ENCODE results near the gene SCG5.
"Not testable (repeated sequence)": the region's sequence is repeated elsewhere in the genome, so short reads cannot be mapped to it uniquely, and the experiment has no call there.

Gene SCG5

GRCh38 chr15:32641517-32642059, at the start of gene SCG5:
Gene SCG5 (plus strand): TSS chr15:32641710. CDS start chr15:32643593, 1,883 bp downstream.
- no peak for DNase-seq (ENCODE audit: low read depth)

DNA sequence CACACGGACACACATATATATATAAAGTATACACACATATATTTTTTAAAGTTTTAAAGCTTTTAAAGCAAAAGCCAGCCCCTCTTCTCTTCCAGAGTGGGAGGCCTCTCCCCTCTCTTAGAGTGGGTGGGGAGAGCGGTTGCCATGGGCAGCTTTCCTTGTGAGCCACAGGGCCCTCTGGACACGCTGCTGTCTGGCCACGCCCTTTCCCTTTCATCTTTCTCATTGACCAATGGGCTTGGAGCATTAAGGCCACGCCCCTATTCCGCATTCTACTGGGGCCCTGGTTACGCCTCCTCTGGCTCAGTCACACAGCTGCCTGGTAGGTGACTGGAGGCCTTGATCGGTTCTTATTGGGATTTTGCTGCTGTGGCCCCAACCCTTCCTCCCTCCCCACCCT, 48.4 kb upstream of the SCG5 start, which contains the start of gene GOLGA8N:
GOLGA8N (plus strand) TSS at position 306 of the 400 bp plus-strand sequence.
- not testable (repeated sequence) for DNase-seq (ENCODE audit: low read depth); H3K4me3 ChIP-seq (ENCODE audit: low read length)

More at GRCh38 chr15:32641517-32642059, at the start of gene SCG5:
- TF ChIP-seq CTCF (conservative IDR thresholded peaks at IDR 0.05; ENCODE audit: low read length), result no peak
- H3K4me3 ChIP-seq (ENCODE audit: low read length), result peak within 1 kb of the TSS; percentile 39

DNA sequence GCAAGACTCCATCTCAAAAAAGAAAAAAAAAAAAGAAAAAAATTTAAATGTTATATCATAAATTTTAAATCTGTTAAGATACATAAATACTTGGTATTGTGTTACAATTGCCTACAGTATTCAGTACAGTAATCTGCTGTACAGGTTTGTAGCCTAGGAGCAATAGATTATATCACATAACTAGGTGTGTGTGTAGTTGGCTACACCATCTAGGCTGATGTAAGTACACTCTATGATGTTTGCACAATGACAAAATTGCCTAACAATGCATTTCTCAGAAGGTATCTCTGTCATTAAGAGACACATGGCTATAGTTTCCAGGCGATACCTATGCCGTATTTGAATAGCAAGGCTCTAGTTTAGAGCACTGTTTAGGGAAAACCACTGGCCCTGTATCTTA, 32.0 kb upstream of the SCG5 start:
- H3K4me3 ChIP-seq (ENCODE audit: low read length); DNase-seq (ENCODE audit: low read depth): not testable (repeated sequence)

DNA sequence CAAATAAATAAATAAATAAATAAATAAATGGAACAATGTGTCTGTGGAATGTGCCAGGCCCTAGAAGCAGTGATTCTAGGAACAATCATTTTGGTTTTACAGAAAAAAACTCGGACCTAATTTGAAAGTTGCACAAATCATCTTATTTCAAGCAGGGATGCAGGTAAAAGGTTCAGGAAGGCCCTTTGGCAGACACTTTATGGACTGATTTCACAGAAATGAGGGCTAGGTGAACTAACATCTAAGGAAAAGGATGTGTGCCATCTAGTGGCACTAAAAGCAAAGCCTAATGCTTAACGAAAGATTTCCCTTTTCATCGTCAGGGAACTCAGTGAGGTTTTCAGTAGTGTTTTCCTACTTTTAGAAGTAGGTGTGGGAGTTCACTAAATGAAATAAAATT, 30.8 kb upstream of the SCG5 start:
- DNase-seq (ENCODE audit: low read depth), result peak; percentile 55
- H3K4me3 ChIP-seq (ENCODE audit: low read length), result not testable (repeated sequence)

DNA sequence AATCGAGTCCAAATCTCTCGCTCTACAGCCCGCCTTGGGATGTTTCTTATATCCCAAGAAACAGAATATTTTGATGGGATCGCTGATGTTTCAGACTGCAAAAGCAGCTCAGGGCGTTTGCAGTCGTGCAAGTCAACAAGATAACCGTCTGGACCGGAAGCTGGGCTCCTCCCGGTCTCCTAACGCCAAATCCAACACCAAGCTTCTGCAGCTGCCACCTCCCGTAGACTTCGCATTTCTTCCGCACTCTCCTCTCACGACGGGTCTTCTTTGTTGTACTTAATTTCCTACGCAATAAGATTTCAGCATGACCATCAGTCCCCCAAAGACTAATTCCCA, 26.8 kb upstream of the SCG5 start:
- not testable (repeated sequence) for DNase-seq (ENCODE audit: low read depth)
- H3K4me3 ChIP-seq (ENCODE audit: low read length), result peak overlapping the region; percentile 59

DNA sequence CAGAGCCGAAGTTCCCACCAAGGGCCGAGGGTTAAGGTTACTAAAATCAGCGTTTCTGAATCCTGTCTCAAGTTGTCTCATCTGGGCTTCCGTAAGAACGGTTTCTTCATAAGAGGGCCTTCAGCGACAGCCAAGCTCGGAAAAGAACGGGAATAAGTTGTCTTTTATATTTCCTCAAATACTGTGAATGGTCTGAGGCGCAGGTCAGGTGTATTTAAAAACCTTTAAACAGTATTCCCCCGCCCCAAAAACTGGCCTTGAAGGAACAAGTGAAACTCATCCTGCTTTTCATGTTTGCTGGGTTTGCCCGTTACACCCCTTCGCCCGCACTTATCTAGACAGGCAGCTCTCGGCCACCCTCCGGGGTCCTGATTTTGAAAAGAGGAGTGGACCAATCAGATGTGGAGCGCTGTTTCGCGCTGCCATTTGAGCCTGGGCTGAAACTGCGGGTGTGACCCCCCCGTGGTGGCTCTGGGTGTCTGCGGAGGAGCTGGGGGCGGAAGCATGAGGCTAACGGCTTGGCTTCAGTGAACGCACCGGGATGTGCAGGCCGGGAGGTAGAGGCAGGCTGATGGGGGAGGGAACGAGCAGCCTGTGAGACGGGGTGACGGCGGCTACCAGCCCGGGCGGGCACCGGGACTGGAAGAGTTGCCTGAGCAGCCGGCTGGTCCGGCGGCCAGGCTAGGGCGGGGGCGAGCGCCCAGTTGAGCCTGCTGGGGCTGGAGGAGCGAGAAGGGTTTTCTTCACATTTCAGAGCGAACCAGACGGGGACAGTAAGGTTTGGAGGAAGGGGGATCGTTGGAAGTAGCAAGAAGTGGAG, 26.2 kb upstream of the SCG5 start, which contains the start of gene ARHGAP11A:
ARHGAP11A (plus strand) TSS at position 454 of the 820 bp plus-strand sequence. CDS start 708 bp downstream, outside the sequence.
- peak; percentile 84 for DNase-seq (ENCODE audit: low read depth)
- peak within 1 kb of the TSS; percentile 65 for H3K4me3 ChIP-seq (ENCODE audit: low read length)

GRCh38 chr15:32615871-32616426, 25.6 kb upstream of the SCG5 start:
- DNase-seq (ENCODE audit: low read depth), result not testable (repeated sequence)
- H3K4me3 ChIP-seq (ENCODE audit: low read length), result peak overlapping the region; percentile 65

DNA sequence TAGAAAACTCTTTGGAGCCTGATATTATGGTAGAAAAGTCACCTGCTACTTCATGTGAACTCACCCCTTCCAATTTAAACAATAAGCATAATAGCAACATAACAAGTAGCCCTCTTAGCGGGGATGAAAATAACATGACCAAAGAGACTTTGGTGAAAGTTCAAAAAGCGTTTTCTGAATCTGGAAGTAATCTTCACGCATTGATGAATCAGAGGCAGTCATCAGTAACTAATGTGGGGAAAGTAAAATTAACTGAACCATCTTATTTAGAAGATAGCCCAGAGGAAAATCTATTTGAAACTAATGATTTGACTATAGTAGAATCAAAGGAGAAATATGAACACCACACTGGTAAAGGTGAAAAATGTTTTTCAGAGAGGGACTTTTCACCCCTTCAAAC, 5.1 kb upstream of the SCG5 start:
- H3K4me3 ChIP-seq (ENCODE audit: low read length), result no peak overlapping the region
- no peak for DNase-seq (ENCODE audit: low read depth)
- TF ChIP-seq CTCF (conservative IDR thresholded peaks at IDR 0.05; ENCODE audit: low read length), result no peak

GRCh38 chr15:32636908-32637567, 4.5 kb upstream of the SCG5 start:
- no peak for TF ChIP-seq CTCF (conservative IDR thresholded peaks at IDR 0.05; ENCODE audit: low read length)
- no peak overlapping the region for H3K4me3 ChIP-seq (ENCODE audit: low read length)
- no peak for DNase-seq (ENCODE audit: low read depth)

- TF ChIP-seq CTCF (conservative IDR thresholded peaks at IDR 0.05; ENCODE audit: low read length), result no peak
- DNase-seq (ENCODE audit: low read depth), result no peak
Measured at GRCh38 chr15:32637704-32638103, 3.8 kb upstream of the SCG5 start.

More at GRCh38 chr15:32637704-32638103, 3.8 kb upstream of the SCG5 start:
- no peak overlapping the region for H3K4me3 ChIP-seq (ENCODE audit: low read length)

Measured in AG10803 (cell line).